Keratinocyte (primary cell): ENCODE measurements around the gene KCNJ6. TPM values are rescaled to one million over a fixed set of nuclear protein-coding genes. Genes with fewer than 3 reads are reported as not detected.

Experiments
- DNase-seq: peaks from one replicate; pipeline ENCODE4 v3.0.0-alpha.2; 2011; ENCODE audit warnings: low read depth, missing footprints, low spot score
- FAIRE-seq: peaks from 2 replicates; lab custom pipeline; 2011; peaks lifted over from hg19 to GRCh38; lab: Jason Lieb, UNC
- H2AFZ ChIP-seq: 2 replicates; pipeline ENCODE4 v1.6.0; 2012; ENCODE audit warnings: low read length, control low read depth, inconsistent platforms; ENCODE audit not compliant: control insufficient read depth
- H3K27ac ChIP-seq: 2 replicates; pipeline ENCODE4 v1.5.1; 2011; ENCODE audit warnings: low read length; ENCODE audit not compliant: control insufficient read depth, insufficient read depth
- H3K27me3 ChIP-seq: 3 replicates; pipeline ENCODE4 v1.6.0; 2011; ENCODE audit warnings: low read length; ENCODE audit not compliant: control insufficient read depth, insufficient read depth; ENCODE audit errors: extremely low read depth
- H3K36me3 ChIP-seq, 2 experiments: 2 replicates in 1 of 2; 3 replicates in 1 of 2; pipeline ENCODE4 v1.5.1; 2011; ENCODE audit warnings: low read length in 2 of 2, mild to moderate bottlenecking in 1 of 2; ENCODE audit not compliant: control insufficient read depth in 2 of 2, insufficient read depth in 2 of 2; ENCODE audit errors: extremely low read depth in 1 of 2
- H3K4me1 ChIP-seq: 3 replicates; pipeline ENCODE4 v1.5.1; 2011; ENCODE audit warnings: low read length; ENCODE audit not compliant: control insufficient read depth, insufficient read depth; ENCODE audit errors: extremely low read depth
- H3K4me2 ChIP-seq: 3 replicates; pipeline ENCODE4 v1.6.0; 2011; ENCODE audit warnings: low read depth, low read length; ENCODE audit not compliant: control insufficient read depth, insufficient read depth; ENCODE audit errors: extremely low read depth
- H3K4me3 ChIP-seq, 3 experiments: fragments of 200-600 bp in 1 of 3; sonication (generic) in 1 of 3; 2 replicates in 2 of 3; 3 replicates in 1 of 3; pipeline ENCODE4 v1.5.1; 2011 to 2016; ENCODE audit warnings: low read length in 3 of 3, mild to moderate bottlenecking in 3 of 3, control low read depth in 2 of 3, inconsistent platforms in 1 of 3, low read depth in 1 of 3, mixed read lengths in 1 of 3, mixed run types in 1 of 3, moderate library complexity in 1 of 3; ENCODE audit not compliant: control insufficient read depth in 2 of 3, insufficient read depth in 2 of 3; ENCODE audit errors: extremely low read depth in 1 of 3
- H3K79me2 ChIP-seq: 2 replicates; pipeline ENCODE4 v1.6.0; 2012; ENCODE audit warnings: low read length; ENCODE audit not compliant: control insufficient read depth, insufficient read depth
- H3K9ac ChIP-seq: 3 replicates; pipeline ENCODE4 v1.6.0; 2011; ENCODE audit warnings: low read length; ENCODE audit not compliant: control insufficient read depth, insufficient read depth; ENCODE audit errors: extremely low read depth
- H3K9me1 ChIP-seq: 3 replicates; pipeline ENCODE4 v1.6.0; 2011; ENCODE audit warnings: low read length; ENCODE audit not compliant: control insufficient read depth, insufficient read depth; ENCODE audit errors: extremely low read depth
- H3K9me3 ChIP-seq: 2 replicates; pipeline ENCODE4 v1.5.1; 2012; ENCODE audit warnings: low read depth, low read length; ENCODE audit not compliant: control insufficient read depth
- H4K20me1 ChIP-seq: 3 replicates; pipeline ENCODE4 v1.6.0; 2011; ENCODE audit warnings: low read length; ENCODE audit not compliant: control insufficient read depth, insufficient read depth; ENCODE audit errors: extremely low read depth
- EZH2 ChIP-seq: IDR thresholded peaks from one replicate; pipeline ENCODE4 v1.6.1; 2012; ENCODE audit warnings: inconsistent platforms, mild to moderate bottlenecking, low read length, moderate library complexity
- dilution Hi-C: fragments of 300-500 bp; cut with MboI; formaldehyde crosslinking; loops from one replicate; pipeline ENCODE4 v1.7.0; 2020; ENCODE audit warnings: low sequenced_read_pairs; ENCODE audit not compliant: extremely low pct_ligation_motif_present
- polyA plus RNA-seq, 5 experiments: library from polyadenylated mRNA; depleted of rRNA in 3 of 5; stranded (reverse) in 3 of 5; stranded (forward) in 1 of 5; unstranded in 1 of 5; fragments of >200 nt; gene quantifications; 1 replicate in 1 of 5; 2 replicates in 3 of 5; 3 replicates in 1 of 5; pipeline versions ENCODE4 v1.2.1 to v1.2.3, GENCODE V29; 2011 to 2012; ENCODE audit warnings: missing spikeins in 2 of 5, low read depth in 1 of 5, low replicate concordance in 1 of 5
- TF ChIP-seq, protein P1 (sequence below), 3 experiments: IDR thresholded peaks in 1 of 3; conservative IDR thresholded peaks in 1 of 3; optimal IDR thresholded peaks in 1 of 3; 2 replicates in 2 of 3; 3 replicates in 1 of 3; pipeline versions ENCODE3 to v1.5.1; 2011; ENCODE audit warnings: low read length in 3 of 3, mild to moderate bottlenecking in 3 of 3, moderate library complexity in 2 of 3, control low read depth in 1 of 3, inconsistent platforms in 1 of 3; ENCODE audit not compliant: insufficient read depth in 2 of 3; ENCODE audit errors: extremely low read depth in 1 of 3

Gene KCNJ6
- polyA plus RNA-seq, 1 donor (not counting 4 experiments of a cell fraction or from before 2014, with no cell fraction given), result not detected

DNA sequence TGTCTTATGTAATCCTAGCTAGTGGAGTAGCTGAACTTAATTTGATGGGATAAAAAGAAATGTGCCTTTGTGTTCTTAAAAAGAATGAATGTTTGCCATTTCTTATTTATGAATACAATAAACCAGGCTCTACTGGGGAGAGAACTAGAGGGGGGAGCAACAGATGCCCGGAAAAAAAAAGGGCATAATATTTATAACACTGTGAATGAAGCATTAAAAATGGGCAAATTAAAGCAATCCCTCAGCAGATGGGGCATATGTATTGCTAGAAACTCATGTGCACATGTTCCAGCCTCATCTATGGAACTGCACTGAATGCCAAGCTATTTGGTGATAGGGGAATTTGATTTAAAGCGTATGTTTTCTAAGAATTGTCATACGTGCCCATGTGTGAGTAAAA, 42.3 kb upstream of the KCNJ6 start:
- FAIRE-seq (no peak), DNase-seq (no peak)
- Histone ChIP-seq H3K79me2 (no peaks in the 10 kb centered on the region), H3K9me1 (no peaks in the 10 kb centered on the region), H3K9ac (no peak overlapping the region), H3K36me3 (no peaks in the 10 kb centered on the region), H3K4me1 (no peaks in the 10 kb centered on the region), H3K27me3 (peaks cover 6% of the 10 kb centered on the region), H2AFZ (no peak overlapping the region), H3K27ac (no peak overlapping the region), H4K20me1 (no peaks in the 10 kb centered on the region), H3K4me3 (no peak overlapping the region), H3K9me3 (no peaks in the 10 kb centered on the region), H3K4me2 (no peak overlapping the region)
- dilution Hi-C loops, result no loop called here
- no peak for TF ChIP-seq EZH2
- TF ChIP-seq, protein P1, sequence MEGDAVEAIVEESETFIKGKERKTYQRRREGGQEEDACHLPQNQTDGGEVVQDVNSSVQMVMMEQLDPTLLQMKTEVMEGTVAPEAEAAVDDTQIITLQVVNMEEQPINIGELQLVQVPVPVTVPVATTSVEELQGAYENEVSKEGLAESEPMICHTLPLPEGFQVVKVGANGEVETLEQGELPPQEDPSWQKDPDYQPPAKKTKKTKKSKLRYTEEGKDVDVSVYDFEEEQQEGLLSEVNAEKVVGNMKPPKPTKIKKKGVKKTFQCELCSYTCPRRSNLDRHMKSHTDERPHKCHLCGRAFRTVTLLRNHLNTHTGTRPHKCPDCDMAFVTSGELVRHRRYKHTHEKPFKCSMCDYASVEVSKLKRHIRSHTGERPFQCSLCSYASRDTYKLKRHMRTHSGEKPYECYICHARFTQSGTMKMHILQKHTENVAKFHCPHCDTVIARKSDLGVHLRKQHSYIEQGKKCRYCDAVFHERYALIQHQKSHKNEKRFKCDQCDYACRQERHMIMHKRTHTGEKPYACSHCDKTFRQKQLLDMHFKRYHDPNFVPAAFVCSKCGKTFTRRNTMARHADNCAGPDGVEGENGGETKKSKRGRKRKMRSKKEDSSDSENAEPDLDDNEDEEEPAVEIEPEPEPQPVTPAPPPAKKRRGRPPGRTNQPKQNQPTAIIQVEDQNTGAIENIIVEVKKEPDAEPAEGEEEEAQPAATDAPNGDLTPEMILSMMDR (optimal IDR thresholded peaks at IDR 0.05 in 1 of 3, IDR thresholded peaks at IDR 0.05 in 1 of 3, conservative IDR thresholded peaks at IDR 0.05 in 1 of 3; ENCODE audit: extremely low read depth in 1 of 3, insufficient read depth in 2 of 3, low read length in 3 of 3), result no peak

DNA sequence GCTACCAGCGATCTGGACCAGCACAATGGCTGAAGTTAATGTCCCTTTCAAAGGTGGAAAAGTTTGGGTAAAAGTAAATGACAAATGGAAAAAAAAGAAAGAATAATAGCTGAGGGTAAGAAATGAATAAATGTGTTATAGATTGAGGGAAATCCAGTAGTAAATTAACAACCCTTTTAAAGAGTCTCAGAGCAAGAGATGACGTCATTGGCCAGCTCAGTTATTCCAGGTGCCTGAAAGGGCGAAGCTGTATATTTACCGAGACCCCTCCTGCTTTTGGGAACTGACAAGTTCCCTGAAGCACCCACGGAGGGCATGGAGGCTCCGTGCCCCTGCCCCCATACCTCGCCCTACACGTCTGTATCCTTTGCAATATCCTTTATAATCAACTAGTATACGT, 40.5 kb upstream of the KCNJ6 start:
- H2AFZ ChIP-seq, result no peak overlapping the region
- no peak overlapping the region for H3K9ac ChIP-seq
- FAIRE-seq, result no peak
- H3K79me2 ChIP-seq, result no peaks in the 10 kb centered on the region
- H3K27ac ChIP-seq, result no peak overlapping the region
- no peaks in the 10 kb centered on the region for H4K20me1 ChIP-seq
- no peaks in the 10 kb centered on the region for H3K4me1 ChIP-seq
- no peaks in the 10 kb centered on the region for H3K36me3 ChIP-seq
- H3K4me2 ChIP-seq, result no peak overlapping the region
- dilution Hi-C loops, result no loop called here
- H3K4me3 ChIP-seq, result no peak overlapping the region
- no peak for TF ChIP-seq EZH2
- TF ChIP-seq, protein P1 (optimal IDR thresholded peaks at IDR 0.05 in 1 of 3, IDR thresholded peaks at IDR 0.05 in 1 of 3, conservative IDR thresholded peaks at IDR 0.05 in 1 of 3; ENCODE audit: extremely low read depth in 1 of 3, insufficient read depth in 2 of 3, low read length in 3 of 3), result no peak
- no peaks in the 10 kb centered on the region for H3K9me3 ChIP-seq
- DNase-seq, result no peak
- peaks cover 6% of the 10 kb centered on the region for H3K27me3 ChIP-seq
- no peaks in the 10 kb centered on the region for H3K9me1 ChIP-seq
